SK-N-SH (cell line): Measurements from ENCODE around the gene ZNF18.

ENCODE experiments used
- NFIC ChIP-seq: IDR thresholded peaks from 2 replicates; pipeline ENCODE4 v1.4.0; 2012; ENCODE audit warnings: borderline replicate concordance
- NRF1 ChIP-seq: IDR thresholded peaks from 2 replicates; pipeline ENCODE4 v1.6.1; 2012; ENCODE audit warnings: low read depth, mild to moderate bottlenecking, low read length
- POLR2AphosphoS5 ChIP-seq: IDR thresholded peaks from 2 replicates; pipeline ENCODE4 v1.6.1; 2012; ENCODE audit warnings: low read depth, low read length
- SIN3A ChIP-seq: IDR thresholded peaks from 2 replicates; pipeline ENCODE4 v1.6.1; 2012; ENCODE audit warnings: low read depth, mild to moderate bottlenecking, low read length, moderate library complexity, borderline replicate concordance
- TF ChIP-seq, protein P1 (sequence below): fragments of 200-600 bp; sonication (generic); IDR thresholded peaks from 2 replicates; pipeline ENCODE4 v1.6.1; 2017; ENCODE audit warnings: antibody characterized with exemption, mild to moderate bottlenecking, moderate library complexity

DNA sequence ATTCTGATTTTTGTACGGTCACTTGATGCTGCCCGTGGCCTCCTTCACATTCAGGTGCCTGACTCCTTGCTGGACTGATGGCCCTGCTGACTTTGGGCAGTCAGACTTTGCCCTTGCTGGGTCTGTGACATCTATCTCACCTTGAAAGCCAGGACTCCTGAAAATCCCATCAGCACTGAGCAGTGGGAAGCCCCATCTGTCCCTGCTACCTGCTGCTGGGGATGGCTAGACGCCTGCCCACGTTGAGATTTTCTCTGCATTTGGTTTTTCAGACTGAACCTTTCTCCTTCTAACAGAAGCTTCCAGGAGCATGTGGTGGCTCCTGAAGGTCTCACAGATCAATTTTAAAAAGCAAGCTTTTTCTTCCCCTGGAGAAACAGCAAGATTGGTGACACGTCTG, 10.2 kb upstream of the ZNF18 start:
- TF ChIP-seq SIN3A: no peak
- no peak for TF ChIP-seq NRF1
- TF ChIP-seq POLR2AphosphoS5: no peak
- TF ChIP-seq NFIC: no peak
- TF ChIP-seq, protein P1, sequence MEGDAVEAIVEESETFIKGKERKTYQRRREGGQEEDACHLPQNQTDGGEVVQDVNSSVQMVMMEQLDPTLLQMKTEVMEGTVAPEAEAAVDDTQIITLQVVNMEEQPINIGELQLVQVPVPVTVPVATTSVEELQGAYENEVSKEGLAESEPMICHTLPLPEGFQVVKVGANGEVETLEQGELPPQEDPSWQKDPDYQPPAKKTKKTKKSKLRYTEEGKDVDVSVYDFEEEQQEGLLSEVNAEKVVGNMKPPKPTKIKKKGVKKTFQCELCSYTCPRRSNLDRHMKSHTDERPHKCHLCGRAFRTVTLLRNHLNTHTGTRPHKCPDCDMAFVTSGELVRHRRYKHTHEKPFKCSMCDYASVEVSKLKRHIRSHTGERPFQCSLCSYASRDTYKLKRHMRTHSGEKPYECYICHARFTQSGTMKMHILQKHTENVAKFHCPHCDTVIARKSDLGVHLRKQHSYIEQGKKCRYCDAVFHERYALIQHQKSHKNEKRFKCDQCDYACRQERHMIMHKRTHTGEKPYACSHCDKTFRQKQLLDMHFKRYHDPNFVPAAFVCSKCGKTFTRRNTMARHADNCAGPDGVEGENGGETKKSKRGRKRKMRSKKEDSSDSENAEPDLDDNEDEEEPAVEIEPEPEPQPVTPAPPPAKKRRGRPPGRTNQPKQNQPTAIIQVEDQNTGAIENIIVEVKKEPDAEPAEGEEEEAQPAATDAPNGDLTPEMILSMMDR: no peak
